HuH-7.5 (cell line): ENCODE measurements around the gene FBXL7.

Experiments used
- DNase-seq: peaks from one replicate; pipeline ENCODE4 v3.0.0; 2011; ENCODE audit warnings: low spot score

FBXL7 gene

DNA sequence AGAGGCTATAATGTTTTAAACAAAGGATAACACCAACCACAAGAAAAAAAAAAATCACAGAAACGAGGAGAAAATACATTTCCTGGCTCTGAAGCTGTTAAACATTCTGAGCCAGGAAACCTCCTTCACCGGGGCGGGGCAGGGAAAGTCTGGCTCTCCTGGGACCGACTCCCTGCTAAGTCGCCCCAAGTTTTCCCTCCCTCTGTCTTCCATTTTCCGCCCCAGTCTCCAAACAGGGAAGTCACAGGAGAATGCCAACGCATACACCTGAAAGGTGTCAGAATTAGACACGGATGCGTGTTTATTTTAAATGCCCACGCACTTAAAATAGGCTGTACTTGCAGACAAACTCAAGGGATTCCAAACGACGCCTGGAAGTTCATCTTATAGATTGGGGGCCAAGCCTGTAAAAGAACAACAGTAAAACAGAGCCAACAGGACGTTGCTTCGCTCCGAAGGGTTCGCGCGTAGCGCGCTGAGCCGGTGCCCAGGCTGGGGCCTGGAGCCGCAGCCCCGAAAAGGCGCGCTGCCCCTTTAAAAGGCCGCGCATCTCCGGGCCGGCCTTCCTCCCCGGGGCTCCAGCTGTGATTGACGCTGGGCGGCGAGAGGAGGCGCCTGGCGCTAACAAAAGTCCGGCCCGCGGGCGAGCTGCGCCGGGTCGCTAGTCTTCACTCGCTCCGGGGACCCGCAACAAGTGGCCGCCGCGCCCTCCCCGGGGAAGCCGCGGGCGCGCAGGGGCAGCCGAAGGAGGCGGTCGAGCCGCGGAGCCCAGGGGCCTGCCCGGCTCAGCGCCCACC, at the start of gene FBXL7:
Gene FBXL7, plus strand, starts transcription at position 653 of the 797 bp plus-strand sequence.
- DNase-seq: peak; percentile 37

DNA sequence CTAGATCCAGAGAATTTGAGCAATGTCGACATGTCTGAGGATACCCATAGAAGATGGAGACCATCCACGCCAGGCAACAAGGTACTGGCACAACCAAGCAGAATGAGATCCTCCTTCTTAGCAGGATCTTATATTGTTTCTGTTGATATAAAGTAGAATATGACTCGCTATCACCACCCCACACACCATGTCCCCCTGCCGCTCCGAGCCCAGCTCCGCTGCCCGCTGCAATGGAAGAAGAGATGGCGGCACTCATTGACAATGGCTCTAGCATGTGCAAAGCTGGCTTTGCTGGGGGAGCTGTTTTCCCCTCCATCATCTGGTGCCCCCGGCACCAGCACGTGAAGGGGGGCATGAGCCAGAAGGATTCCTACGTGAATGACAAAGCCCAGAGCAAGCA, 49.5 kb upstream of the FBXL7 start:
- DNase-seq: no peak

DNA sequence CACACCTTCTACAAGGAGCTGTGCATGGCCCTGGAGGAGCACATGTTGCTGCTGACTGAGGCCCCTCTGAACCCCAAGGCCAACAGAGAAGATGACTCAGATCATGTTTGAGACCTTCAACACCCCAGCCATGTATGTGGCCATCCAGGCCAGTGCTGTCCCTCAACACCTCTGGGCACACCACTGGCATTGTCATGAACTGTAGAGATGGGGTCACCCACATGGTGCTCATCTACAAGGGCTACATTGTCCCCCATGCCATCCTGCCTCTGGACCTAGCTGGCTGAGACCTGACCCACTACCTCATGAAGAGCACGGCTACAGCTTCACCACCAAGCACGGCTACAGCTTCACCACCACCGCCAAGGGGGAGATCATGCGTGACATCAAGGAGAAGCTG, 49.0 kb upstream of the FBXL7 start:
- no peak for DNase-seq

DNA sequence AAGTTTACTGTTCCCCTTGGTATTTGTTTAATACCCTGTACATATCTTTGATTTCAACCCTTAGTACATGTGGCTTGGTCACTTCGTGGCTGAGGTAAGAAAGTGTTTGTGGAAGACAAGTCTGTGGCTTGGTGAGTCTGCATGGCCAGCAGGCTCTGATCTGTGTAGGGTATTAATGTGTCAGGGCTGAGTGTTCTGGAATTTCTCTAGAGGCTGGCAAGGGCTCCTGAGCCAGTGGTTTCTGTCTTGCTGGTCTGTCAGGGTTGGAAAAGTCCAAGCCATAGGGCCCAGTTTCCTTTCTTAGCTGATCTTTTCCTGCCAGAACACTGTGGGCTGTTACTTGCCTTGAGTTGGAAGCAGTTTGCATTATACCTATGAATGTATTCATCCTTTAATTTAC, 48.0 kb upstream of the FBXL7 start:
- DNase-seq: no peak

DNA sequence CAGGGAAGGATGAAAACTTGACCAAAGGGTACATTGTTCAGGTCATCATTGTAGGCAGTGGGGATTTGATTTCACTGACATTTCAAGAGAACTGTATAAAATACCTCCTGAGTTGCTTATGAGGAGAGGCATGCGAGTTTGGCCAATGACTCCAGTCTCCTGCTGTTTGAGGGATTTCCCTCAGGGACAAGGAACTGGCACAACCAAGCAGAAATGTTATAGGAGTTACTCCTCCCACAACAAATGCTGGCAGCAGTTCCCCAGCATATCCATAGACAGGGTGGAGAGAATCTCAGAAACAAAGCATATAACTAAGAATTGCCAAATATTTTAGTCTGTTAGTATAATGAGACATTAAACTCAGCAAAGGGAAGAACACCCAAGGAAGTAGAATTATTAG, 47.2 kb upstream of the FBXL7 start:
- DNase-seq: no peak

DNA sequence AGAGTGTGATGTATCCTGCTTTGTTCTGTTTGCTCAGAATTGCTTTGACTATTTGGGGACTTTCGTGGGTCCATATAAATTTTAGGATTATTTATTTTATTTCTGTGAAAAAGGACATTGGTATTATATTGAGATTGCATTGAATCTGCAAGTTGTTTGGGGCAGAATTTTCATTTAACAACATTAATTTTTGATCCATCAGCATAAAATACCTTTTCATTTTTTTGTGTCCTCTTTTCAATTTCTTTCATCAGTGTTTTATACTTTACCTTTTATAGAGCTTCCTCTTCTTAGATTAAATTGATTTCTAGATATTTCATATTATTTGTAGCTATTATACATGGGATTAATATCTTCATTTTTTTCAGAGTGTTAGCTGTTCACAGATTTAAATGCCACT, 40.8 kb upstream of the FBXL7 start:
- DNase-seq: no peak

DNA sequence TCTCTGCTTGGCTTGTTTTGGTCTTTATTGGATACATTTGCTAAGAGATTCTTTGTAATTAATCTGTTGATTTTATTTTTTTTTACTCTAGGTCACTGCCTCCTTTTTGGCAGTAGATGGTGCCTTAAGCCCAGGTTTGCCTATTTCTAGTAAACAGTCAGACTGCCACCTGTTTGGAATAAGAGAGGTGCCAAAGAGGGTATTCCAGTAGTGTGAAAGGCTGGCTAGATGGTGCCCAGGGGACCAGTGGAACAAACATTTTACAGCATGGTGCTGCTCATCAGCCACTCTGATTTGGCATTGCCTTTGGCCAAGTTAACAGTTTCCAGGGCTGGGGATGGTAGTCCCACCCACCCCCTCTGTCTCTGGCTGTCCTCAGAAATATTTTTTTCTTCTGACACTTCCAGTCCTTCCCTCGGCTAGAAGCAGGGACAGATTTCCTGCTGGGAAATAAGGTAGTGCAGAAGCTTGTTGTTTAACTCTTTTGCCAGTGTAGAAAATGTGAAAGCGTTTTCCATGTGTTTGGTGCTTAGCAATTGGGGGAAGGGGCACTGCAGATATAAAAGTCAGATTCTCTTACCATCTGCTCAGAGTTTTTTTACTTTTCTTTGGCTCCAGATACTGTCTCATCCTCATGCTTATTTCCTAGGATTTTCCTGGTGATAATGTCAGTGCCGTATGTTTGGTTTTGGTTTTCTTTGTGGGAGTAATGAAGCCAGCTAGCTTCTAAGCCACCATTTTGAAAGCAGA, 36.6 kb upstream of the FBXL7 start:
- DNase-seq: no peak

DNA sequence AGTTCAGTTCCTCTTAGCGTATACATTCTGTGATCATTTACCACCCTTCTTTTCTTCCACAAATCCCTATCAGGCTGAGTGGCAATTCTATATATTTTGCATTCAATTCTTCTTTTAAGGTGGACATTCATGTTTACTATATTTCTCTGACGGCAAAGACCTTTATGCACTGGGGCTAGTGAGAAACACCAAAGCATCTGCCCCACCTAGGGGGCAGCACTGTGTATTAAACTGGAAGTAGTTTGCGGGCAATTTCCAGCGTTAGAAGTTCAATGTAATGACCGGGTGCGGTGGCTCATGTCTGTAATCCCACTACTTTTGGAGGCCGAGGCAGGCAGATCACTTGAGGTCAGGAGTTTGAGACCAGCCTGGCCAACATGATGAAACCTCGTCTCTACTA, 27.9 kb upstream of the FBXL7 start:
- no peak for DNase-seq

DNA sequence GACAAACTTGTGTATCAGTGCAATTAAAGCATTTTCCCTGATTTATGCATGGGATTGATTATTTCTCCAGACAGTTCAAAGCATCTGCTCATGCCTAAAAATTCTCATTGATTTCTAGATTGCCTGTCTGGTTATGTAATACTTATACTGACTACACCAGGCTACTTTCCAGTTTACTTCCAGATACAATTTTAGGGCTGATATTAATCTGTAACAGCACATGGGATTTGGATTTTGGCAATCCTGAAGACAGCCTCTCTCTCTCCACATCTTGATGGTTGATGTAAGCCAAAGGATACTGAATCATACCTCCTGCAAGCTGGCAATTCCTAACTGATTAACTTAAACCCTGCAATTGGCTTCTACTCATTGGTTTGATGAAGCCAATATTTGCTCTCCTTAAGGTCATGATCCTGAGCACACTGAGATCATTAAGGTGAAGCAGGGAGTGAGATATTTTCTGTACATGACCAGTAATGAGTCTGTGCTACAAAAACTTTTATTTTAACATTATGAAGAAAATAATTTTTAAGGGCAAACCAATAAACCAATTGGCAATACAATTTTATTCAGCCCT, 25.7 kb upstream of the FBXL7 start:
- no peak for DNase-seq

DNA sequence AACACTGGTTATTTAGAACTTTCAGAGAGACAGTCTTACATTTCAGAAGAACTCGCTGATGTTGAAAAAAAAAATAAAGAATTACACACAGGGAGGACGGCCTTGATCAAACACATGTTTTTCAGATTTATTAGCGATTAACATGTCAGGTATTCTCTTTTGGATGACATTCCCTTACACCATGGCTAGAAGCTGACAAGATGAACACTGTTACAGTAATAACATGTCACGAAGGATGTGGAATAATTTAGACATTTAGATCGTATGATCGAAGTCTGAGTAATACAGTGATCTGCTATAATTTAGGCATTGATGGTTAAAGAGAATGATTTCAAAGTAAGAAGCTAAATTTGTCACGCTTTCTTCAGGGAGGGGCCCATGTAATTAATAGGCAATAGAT, 24.6 kb upstream of the FBXL7 start:
- DNase-seq: no peak

DNA sequence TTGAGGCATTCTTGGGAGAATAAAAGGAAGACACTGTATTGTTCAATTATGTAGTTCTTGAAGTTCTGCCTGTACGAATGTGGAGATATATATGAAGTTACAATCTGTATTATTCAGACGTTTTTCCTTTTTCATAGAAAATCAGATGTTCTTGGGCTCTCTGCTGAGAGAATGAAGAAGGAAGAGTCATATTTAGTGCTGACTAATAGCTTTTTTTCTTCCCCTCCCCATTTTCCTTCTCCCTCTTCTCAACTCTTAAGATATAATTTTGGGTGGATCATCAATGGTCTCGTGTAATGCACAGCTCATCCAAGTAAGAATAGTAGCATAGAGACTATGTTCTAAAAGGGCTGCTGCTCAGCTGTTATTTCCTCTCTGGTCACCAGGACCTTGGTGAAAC, 23.0 kb upstream of the FBXL7 start:
- no peak for DNase-seq

DNA sequence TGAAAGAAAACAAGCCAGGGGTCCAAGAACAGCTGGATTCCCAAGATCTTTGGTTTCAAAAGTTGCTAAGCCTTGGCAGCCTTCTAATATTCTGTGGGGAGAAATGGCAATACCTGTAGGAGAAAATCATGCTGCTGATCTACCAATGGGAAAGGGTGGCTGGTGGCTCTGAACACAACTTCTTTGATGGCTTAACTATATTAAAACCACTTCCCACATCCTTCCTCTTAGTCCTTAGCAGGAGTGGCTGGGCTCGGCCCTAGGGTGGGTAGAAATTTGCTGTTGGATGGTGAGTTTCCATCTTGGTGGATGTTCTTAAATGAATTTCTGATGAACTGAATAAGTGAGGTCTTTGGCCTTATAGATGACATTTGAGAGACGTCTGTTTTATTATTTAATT, 19.5 kb upstream of the FBXL7 start:
- no peak for DNase-seq

DNA sequence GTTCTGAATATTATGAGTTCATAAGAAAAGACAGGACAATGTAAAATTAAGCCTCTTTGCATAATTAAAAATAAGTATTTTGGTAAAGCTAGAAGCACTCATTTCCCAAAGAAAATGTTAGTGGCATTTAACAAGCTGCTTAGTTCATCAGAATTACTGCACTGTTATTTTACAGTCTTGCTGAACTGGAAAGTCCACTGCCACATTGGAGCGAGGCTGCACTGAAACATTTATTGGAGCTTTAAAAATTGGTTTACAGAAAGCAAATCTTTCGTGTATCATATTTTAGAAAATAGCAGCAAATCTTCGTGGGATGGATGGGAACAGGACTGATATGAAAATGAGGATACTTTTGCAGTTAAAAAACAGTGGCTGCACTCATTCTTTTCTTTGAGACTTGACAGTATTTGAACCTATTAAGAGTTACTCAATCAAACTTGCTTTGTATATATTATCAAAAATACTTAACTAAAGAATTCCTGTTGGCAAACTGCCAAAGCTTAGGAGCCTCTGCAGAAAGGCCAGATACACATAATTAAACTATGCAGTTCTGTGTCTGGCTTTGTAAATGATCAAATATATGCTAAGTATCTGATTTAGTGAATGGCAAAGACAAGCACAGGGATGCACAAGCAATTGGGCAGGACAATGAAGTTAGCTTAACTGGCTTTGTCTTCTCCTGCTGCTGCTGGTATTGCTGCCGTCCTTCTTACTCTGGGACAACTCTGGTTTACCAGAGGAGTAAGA, 16.5 kb upstream of the FBXL7 start:
- DNase-seq: no peak

DNA sequence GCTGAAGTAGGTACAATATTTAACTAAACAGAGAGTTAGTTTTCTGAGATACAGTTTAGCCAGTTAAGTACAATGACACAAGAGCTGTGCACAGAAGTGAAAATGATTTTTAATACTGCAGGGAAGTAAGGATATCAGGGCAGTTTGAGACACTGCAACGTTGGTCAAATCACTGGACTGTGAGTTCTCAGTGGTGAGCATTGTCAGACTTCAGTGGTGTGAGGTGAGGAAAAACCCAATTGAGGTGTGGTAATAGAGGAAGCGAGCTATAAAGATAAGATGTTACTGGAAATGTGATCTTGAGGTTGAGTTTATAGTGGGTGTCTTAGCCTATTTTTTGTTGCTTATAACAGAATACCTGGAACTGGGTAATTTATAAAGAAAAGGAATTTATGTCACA, 12.8 kb upstream of the FBXL7 start:
- DNase-seq: no peak

DNA sequence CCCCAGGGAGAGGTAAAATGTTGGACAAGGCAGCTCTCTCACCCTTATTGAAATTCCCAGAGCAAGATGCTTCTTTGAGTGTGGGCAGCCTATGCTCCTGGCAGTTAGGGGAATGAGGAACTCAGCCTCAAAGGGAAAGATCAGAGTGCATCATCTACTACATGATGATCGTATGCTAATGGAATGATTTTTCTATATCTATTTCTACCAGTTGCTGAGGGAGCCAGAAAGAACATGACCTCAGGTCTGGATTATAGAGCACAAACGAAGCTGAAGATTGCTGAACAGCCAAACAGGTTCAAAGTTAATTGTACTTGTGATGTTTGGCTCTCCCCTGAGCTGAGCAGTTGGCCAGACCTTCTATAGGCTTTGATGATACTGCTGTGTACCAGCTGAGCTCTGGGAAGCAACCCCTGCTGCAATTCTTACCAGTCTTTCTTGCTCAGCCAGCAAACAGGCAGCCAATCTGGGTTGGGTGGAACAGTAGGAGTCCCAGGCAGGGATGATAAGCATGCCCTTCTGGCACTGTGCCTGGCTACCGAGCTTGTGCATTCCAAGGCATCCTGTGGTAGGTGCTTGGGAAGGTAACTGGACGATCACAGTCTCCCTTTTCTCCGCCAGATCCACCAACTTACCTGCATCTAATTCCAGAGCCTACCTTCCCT, 10.3 kb upstream of the FBXL7 start:
- DNase-seq: no peak

DNA sequence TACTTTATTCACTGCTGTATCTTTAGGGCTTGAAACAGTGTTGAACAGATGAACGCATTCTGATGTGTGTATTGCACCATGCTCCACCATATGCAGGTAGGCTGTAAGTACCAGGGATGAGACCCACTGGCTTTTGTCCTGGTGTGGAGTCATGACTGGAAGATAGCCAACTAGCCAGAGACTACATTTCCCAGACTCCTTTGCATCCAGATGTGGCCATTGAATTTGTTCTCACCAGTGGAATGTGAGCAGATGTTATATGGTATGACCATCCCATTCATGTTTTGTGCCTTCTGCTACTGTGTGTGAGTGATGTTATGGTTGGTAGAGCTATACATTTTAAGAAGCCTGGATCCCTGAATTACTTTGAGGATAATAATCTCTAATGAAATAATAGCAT, 7.4 kb upstream of the FBXL7 start:
- DNase-seq: no peak

DNA sequence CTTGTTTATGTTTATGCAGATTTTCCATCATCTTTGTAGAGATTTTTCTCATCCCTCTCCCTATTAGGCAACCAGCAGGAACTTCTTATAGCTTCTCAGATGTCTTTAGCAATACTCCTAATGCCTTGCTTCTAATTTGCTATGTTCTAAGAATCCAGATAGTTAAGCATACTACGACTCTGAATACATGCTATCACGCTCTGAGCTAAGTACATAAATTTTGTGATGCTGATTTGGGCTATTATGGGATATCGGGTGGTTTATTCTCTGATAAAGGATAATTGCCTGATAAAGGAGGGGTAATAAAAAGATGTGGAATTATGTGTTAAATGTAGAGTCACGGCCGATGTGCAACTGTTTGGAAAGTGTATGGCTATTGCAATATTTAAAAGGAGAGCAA, 6.5 kb upstream of the FBXL7 start:
- DNase-seq: no peak

DNA sequence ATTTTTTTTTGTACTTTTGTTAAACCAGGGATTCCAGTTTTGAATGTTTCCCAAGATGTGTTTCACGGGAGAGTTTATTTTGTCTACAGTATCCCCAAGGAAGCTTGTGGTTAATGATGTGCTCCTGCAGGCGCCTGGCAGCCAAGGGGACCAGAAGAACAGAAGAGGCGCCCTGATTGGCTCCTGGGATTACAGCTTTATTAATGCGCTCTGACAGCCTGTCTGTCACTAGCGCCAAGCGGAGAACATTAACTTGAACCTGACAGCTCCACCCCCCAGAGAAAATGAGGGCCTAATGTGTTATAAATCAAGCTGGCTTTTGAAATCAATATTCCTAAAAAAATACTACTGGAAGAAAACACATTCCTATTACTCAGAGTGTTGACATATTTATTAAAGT, 5.0 kb upstream of the FBXL7 start:
- no peak for DNase-seq

DNA sequence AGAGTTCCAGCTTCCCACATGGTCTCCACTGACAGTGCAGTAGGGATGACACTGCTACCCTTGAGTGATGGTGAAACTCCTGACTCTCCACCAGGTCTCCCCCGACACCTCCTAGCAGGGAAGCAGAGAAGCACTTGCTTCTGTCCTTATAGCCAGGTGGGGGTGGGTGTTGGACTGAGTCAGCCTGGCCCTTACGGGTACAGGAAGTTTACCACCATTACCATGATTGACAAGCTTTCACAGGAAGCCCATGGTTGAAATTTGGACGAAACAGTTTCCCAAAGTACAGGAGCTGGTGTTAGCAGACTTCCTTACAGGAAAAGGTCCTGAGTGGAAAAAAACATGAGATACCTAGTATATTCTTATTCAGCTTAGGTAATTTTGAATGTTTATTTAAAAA, 3.1 kb upstream of the FBXL7 start:
- no peak for DNase-seq

DNA sequence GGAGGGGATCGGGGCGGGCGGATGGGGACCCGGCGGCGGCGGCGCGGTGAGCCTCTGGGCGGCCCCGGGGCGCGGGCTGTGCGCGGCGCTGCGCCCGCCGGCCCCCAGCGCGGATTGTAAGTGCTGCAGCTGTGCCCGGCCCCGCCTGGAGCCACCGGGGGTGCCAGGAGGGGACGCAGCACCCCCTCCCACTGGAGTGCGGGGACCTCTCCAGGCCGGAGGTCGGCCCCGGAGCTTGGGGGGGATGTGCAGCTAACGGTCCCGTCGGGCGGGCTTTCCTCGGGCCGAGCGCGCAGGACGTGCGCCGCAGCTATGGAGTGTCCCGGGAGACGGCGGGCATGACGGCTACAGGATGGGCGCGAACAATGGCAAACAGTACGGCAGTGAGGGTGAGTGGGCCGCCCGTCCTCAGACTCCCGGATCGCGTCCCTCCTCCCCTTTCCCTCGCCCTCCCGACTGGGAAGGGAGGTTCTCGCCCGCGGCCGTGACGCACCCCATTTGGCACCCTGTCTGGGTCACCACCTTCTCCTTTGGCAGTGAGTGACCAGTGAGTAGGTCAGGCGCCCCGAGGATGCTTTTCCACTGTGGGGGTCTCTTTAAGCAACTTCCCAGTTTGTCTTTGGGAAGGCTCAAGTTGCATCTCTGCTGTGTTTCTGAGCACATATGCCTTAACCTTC, 483 bp downstream of the FBXL7 start:
- no peak for DNase-seq

DNA sequence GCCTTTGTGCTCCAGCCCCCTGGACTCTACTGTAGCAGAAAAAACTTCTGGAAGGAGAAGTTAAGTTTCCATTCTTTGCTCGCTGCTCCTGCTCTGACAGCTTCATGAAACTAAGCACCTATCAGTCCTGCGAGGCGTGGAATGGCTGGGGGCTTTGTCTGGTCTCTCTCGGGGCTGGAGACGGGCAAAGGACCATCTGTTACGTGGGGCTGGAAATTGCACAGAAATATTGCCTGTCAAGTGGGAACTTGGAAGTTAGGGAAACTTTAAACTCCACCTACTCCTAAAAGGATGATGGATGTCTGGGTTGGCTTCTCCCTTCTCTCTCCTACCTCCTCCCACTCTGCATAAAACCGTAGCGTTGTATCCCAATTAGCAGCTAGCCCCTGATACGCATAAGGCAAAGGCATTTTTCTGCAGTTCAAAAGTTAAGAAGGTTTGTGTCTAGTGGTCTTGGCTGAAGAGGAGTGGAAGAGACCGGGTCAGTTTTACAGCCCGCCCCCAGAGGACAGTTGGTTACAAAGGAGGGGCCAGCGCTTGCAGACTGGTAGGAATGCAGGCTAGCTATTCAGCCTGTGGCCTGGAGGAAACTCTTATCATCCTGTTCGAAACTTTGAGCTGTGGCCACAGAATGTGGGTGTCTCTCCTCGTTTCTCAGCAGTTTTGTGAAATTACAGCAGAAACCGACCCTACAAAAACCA, 1.3 kb downstream of the FBXL7 start:
- no peak for DNase-seq
